Measurements from ENCODE around the gene PRSS21. TPM values are rescaled to one million over a fixed set of nuclear protein-coding genes. Genes with fewer than 3 reads are reported as not detected.

Gene PRSS21
- 1.2 and 3.1 TPM in 2 replicates for total RNA-seq

GRCh38 chr16:2816751-2817339, at the start of gene PRSS21:
PRSS21 (plus strand) TSS chr16:2817237; CDS start chr16:2817269, 32 bp downstream.
- DNase-seq (ENCODE audit: low read depth) = no peak

DNA sequence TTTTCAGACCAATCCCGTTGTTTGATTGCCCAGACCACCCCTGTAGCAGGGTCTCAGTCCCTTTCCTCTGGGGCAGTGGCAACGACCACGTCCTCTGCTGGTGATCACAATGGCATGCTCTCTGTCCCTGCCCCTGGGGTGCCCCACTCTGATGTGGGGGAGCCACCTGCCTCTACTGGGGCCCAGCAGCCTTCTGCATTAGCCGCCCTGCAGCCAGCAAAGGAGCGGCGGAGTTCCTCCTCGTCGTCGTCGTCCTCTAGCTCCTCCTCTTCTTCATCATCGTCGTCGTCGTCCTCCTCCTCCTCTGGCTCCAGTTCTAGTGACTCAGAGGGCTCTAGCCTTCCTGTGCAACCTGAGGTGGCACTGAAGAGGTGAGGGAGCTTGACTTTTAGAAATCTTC, 49.1 kb upstream of the PRSS21 start:
- no peak for DNase-seq (ENCODE audit: low read depth)

DNA sequence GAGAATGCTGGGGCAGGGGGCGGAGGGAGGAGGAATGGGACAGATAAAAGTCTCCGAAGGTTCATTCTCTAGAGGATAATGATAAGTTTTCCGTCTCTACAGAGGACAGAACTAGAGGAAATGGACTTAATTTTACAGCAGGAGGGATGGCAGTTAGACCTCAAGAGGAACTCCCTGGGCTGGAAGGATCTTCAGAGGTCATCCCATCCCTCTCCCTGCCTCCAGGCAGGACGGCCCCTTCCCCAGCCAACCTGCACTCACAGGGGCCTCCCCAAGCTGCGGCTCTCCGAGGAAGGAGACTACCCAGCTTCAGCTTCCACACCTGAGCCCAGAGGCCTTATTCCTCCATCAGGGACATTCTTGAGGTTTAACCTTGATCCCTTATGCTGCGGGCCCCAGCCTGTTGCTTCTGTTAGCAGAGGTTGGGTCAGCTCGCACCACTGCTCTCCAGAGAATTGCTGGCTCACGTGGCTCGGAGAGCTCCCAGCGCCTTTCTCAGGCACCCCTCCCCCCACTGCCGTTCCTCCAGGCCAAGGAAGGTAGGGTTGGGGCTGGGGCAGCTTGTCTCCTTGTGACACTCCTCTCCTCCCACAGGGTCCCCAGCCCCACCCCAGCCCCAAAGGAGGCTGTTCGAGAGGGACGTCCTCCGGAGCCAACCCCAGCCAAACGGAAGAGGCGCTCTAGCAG, 48.5 kb upstream of the PRSS21 start:
- no peak for DNase-seq (ENCODE audit: low read depth)

- no peak for DNase-seq (ENCODE audit: low read depth)
Observed at GRCh38 chr16:2769100-2769529, 47.9 kb upstream of the PRSS21 start.

DNA sequence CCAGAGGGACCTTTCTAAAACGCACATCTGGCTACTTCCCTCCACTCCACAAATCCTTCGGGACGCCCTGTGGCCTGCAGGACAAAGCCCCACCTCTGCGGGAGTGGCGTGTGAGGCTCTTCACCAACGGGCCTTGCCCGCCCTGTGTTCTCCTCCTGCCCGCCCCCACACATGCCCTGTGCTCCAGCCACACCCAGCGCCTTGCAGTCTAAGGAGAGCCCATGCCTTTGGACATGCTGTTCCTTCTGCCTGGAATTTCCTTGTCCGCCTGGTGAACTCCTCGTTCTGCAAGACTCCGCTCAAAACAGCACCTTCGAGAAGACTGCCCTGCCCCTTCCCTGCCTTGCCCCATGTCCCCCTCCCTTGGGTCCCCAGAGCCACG, 47.4 kb upstream of the PRSS21 start:
- no peak for DNase-seq (ENCODE audit: low read depth)

GRCh38 chr16:2770057-2770951, 46.7 kb upstream of the PRSS21 start:
- no peak for DNase-seq (ENCODE audit: low read depth)

- DNase-seq (ENCODE audit: low read depth) = no peak
Observed at GRCh38 chr16:2771496-2772402, 45.3 kb upstream of the PRSS21 start.

DNA sequence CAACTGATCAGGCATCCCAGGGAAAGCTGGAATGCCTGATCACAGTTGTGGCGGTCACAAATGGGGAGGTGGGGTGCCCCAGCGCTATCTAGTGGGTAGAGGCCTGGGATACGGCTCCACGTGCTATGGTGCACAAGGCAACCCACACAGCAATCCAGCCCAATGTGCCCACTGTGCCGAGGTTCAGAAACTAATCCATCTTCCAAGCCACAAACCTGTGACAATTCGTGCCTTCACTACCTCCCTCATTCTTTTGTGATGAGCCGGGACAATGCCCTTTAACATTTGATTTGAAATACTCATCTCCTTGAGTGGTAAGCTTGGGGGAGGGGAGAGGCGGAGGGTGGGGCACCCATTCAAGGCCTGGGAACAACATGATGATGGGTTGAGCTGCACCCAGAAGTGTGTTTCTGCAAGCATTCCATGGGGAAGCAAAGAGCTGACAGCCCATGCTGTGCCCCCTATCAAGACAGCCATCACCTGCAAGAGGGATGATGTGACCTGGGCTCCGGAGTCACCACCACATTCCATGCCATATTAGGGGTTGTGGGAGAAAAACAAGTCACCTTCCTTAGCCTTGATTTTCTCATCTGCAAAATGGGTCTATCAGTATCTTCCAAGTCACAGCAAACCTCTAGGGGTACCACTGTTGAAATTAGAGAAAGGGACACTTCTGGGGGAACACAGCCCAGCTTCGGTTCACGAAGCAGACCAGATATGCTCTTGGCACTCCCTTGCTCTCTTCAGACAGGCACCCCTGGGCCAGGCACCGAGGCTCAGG, 43.7 kb upstream of the PRSS21 start:
- DNase-seq (ENCODE audit: low read depth) = no peak

GRCh38 chr16:2774161-2774891, 42.7 kb upstream of the PRSS21 start:
- DNase-seq (ENCODE audit: low read depth) = no peak

DNA sequence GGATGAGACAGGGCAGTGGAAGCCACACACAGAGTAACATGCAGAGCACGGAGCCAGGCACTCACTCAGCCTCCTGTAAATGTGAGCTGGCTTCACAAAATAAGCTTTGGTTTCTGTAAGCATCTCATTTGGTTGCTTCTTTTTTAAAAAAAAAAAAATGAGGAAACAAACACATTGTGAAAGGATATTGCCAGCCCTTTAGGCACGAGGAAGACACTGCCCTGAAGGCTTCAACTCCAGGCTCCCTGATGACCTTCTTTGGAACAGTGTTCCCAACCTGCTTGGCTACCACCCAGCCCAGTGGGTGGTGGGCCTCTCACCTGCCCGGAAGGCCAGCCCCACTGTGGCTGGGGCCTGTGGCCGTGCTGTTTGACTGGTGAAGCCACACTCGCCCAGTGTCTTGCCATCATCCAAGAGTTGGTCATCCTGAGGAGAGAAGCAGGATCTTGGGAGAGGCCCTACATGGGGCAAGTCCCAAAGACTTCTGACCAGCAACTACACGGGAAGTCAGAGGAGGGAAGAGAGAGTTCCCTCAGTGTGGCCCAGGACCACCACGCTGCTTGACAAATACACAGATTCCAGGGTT, 41.8 kb upstream of the PRSS21 start:
- no peak for DNase-seq (ENCODE audit: low read depth)

DNA sequence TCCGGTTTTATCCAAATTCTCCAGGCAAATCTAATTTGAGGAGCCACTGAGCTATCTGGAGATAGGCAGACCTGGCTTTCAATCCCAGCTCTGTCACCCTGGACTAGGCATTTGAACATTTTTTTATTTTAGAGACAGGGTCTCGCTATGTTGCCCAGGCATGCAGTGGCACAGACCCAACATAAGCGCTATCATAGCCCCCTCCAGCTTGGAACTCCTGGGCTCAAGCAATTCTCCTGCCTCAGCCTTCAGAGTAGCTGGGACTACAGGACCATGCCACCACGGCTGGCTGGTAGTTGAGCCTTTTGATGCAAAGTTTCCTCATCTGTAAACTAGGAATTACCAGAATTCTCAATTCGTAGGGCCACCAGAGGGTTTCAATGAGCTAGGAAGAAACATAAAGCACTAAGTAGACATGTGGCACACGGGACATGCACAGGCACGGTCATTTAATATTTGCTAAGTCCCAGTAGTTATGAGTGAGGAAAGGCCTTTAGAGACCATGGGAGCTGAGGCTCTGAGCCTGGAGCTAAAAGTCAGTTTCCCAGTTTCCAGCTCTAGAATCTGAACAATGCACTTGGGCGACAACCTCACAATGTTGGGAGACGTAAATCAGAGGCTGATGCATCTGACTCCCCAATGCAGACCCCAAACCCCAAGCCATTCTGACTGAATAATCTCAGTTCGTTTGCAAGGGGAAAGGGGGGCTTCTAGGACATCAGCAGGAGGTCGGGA, 41.1 kb upstream of the PRSS21 start:
- DNase-seq (ENCODE audit: low read depth) = no peak

DNA sequence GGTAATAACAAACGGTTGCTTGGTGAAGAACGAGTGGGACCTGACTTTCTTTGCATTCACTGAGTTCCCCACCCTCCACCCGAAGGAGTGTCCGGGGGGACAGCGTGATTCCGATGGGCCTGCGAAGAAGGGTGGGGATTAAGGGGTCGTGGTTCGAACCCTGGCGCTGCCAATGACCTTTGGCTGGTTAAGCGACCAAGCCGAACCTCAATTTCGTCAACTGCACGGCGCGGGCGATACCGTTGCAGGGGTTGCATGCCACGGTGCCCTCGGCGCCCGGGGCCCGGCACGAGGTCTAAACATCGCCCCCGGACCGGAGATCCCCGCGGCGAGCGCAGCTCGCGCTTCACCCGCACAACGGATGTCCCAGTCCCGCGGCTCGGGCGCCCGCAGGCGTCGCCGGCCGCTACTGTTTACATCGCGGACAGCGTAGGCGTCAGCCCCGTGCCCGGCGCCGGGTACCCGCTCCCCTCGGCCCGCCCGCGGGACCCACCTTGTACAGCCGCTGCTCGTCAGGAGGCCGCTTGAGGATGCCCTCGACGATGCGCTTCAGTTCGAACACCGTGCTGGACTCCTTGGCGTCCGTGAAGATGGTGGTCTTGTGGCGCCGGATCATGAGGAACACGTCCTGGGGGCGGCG, 40.4 kb upstream of the PRSS21 start:
- DNase-seq (ENCODE audit: low read depth) = no peak

GRCh38 chr16:2777231-2777902, 39.7 kb upstream of the PRSS21 start, which contains the start of gene ELOB:
ELOB (minus strand) TSS chr16:2777280; CDS start chr16:2777239, 41 bp downstream.
- DNase-seq (ENCODE audit: low read depth) = peak; percentile 45

DNA sequence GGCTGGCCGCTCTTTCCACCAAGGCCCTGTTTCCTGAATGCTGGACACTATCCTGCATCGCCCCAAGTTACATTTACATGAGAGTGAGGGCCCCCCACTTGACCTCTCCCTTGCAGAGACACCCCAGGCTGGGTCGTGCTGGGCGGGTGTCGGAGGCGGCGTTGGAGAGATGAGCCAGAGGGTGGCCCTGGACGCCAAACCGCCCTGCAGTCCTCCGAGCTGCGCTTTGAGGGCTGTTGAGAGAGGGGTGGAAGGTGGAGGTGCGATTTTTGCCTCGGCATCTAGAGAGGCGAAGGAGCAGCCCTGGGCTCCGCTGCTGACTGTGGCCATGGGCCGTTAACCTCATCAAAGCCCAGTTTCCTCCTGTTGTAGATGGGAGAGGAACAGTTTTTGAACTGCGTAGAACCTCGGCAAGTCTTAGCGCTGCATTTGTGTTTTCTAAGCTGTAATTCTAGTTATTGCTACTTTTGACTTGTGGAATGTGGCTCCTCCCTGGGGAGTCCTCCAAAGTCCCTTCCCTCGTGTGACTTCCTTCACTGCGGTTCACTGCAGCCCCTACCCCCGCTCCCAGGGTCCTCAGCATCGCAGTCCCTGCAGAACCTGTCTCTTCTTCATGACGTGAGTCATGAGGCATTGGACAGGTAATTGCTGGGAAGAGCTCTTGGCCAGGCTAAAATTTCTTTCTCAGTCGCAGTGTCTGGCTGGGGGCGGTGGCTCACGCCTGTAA, 39.0 kb upstream of the PRSS21 start:
- peak; percentile 26 for DNase-seq (ENCODE audit: low read depth)

GRCh38 chr16:2778630-2778958, 38.4 kb upstream of the PRSS21 start:
- DNase-seq (ENCODE audit: low read depth) = no peak

DNA sequence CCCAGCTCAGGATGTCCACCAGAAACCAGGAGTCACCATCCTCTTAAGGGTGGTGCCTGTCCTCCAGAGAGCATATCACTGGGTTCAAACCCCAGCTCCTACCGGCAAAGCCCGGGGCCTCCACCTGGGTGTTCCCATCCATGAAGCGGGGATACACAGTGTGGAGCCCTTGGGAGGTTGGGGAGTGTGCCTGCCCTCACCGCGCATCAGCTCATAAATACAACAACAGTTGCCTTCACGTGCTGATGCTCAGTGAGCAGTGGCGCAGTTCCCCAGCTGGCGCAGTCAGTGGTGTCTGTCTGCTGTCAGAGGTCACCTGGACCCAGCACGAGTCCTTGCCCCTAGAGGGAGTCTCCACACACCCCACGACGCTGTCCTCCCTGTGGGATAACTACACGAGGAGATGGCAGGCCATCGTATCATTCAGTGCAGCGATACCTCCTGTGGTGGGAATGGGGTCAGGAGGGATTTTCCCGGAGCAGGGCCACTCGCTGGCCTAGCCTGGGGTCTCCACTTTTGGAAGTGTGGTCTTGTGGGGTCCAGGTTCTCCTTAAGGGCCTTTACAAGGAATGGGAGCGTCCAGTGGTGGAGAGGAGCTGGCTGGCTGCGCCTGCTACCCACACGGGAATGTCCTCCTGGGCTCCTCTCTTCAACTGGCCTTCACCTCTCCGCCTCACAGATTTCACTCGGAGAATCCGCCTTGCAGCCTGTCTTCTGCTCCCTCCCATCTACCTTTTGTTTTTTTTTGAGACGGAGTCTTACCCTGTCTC, 37.7 kb upstream of the PRSS21 start:
- no peak for DNase-seq (ENCODE audit: low read depth)
